PC-9 (cell line): Measurements from ENCODE around the gene VPS8.

Source experiments
- EZH2 ChIP-seq: fragments of 200-600 bp; sonication (generic); IDR thresholded peaks from 2 replicates; pipeline ENCODE4 v1.8.0; 2017; ENCODE audit warnings: antibody characterized with exemption, low read depth
- TF ChIP-seq, protein P1 (sequence below): fragments of 200-600 bp; sonication (generic); conservative IDR thresholded peaks from 2 replicates; pipeline ENCODE4 v1.6.1; 2017; ENCODE audit warnings: mixed run types, antibody characterized with exemption, mild to moderate bottlenecking, moderate library complexity

- TF ChIP-seq, protein P1, sequence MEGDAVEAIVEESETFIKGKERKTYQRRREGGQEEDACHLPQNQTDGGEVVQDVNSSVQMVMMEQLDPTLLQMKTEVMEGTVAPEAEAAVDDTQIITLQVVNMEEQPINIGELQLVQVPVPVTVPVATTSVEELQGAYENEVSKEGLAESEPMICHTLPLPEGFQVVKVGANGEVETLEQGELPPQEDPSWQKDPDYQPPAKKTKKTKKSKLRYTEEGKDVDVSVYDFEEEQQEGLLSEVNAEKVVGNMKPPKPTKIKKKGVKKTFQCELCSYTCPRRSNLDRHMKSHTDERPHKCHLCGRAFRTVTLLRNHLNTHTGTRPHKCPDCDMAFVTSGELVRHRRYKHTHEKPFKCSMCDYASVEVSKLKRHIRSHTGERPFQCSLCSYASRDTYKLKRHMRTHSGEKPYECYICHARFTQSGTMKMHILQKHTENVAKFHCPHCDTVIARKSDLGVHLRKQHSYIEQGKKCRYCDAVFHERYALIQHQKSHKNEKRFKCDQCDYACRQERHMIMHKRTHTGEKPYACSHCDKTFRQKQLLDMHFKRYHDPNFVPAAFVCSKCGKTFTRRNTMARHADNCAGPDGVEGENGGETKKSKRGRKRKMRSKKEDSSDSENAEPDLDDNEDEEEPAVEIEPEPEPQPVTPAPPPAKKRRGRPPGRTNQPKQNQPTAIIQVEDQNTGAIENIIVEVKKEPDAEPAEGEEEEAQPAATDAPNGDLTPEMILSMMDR = no peak
- no peak for TF ChIP-seq EZH2
Observed at GRCh38 chr3:185028121-185028520, 216.2 kb downstream of the VPS8 start.
